ENCODE data around the gene MANBA.

DNA sequence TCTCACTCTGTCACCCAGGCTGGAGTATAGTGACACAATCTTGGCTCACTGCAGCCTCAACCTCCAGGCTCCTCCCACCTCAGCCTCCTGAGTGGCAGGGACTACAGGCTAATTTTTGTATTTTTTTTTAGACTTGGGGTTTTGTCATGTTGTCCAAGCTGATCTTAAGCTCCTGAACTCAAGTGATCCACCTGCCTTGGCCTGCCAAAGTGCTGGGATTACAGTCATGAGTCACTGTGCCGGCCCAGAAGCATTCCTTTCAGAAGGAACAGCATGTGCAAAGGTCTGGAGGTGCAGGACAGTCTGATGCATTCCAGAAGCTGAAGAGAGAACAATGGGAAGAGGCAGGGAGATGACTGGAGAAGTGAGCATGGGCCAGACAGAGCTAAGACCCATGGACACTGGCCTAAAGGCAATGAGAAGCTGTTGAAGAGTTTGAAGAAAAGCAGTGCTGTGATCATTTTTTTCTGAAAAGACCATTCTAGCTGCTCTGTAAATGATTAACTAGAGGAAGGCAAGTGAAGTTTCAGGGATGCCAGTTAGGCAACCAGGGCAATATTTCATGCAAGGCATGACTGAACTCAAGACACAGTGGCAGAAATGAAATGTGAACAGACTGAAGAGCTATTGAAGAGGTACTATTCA lies 43.2 kb downstream of the MANBA start:
- TF ChIP-seq POLR2A (IDR thresholded peaks at IDR 0.05): no peak
- TF ChIP-seq, protein P1, sequence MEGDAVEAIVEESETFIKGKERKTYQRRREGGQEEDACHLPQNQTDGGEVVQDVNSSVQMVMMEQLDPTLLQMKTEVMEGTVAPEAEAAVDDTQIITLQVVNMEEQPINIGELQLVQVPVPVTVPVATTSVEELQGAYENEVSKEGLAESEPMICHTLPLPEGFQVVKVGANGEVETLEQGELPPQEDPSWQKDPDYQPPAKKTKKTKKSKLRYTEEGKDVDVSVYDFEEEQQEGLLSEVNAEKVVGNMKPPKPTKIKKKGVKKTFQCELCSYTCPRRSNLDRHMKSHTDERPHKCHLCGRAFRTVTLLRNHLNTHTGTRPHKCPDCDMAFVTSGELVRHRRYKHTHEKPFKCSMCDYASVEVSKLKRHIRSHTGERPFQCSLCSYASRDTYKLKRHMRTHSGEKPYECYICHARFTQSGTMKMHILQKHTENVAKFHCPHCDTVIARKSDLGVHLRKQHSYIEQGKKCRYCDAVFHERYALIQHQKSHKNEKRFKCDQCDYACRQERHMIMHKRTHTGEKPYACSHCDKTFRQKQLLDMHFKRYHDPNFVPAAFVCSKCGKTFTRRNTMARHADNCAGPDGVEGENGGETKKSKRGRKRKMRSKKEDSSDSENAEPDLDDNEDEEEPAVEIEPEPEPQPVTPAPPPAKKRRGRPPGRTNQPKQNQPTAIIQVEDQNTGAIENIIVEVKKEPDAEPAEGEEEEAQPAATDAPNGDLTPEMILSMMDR (IDR thresholded peaks at IDR 0.05): peak in 1 of 3 donors; percentile 17
